ENCODE measurements around the gene ETS1.

ETS1 gene

GRCh38 chr11:128628686-128629085 lies 41.3 kb upstream of the ETS1 start:
- no peak for DNase-seq (ENCODE audit: low read depth)
- no peak for TF ChIP-seq CTCF (IDR thresholded peaks at IDR 0.05; ENCODE audit: low read depth, low read length, missing control alignments)
- in situ Hi-C loops (cut with HindIII; ENCODE audit: low sequenced_read_pairs): loop anchor here (25.0 kb wide), 2 partner anchors 316 to 591 kb away; no protein-coding TSS in a partner anchor
- H3K4me3 ChIP-seq (ENCODE audit: low read depth, low read length): no peak overlapping the region

GRCh38 chr11:128628325-128628673 lies 40.9 kb upstream of the ETS1 start:
- no peak overlapping the region for H3K4me3 ChIP-seq (ENCODE audit: low read depth, low read length)
- no peak for TF ChIP-seq CTCF (IDR thresholded peaks at IDR 0.05; ENCODE audit: low read depth, low read length, missing control alignments)
- in situ Hi-C loops (cut with HindIII; ENCODE audit: low sequenced_read_pairs): loop anchor here (25.0 kb wide), 2 partner anchors 316 to 591 kb away; no protein-coding TSS in a partner anchor
- DNase-seq (ENCODE audit: low read depth): no peak

GRCh38 chr11:128627666-128628324 lies 40.4 kb upstream of the ETS1 start:
- no peak for DNase-seq (ENCODE audit: low read depth)
- peak; percentile 26 for TF ChIP-seq CTCF (IDR thresholded peaks at IDR 0.05; ENCODE audit: low read depth, low read length, missing control alignments)
- in situ Hi-C loops (cut with HindIII; ENCODE audit: low sequenced_read_pairs): loop anchor here (25.0 kb wide), 2 partner anchors 315 to 590 kb away; no protein-coding TSS in a partner anchor
- no peak overlapping the region for H3K4me3 ChIP-seq (ENCODE audit: low read depth, low read length)

- in situ Hi-C loops (cut with HindIII; ENCODE audit: low sequenced_read_pairs): loop anchor here (25.0 kb wide), 2 partner anchors 315 to 590 kb away; no protein-coding TSS in a partner anchor
- TF ChIP-seq CTCF (IDR thresholded peaks at IDR 0.05; ENCODE audit: low read depth, low read length, missing control alignments): no peak
- DNase-seq (ENCODE audit: low read depth): no peak
- H3K4me3 ChIP-seq (ENCODE audit: low read depth, low read length): no peak overlapping the region
Observed at GRCh38 chr11:128626913-128627665, 39.7 kb upstream of the ETS1 start.

GRCh38 chr11:128625746-128626145 lies 38.4 kb upstream of the ETS1 start:
- H3K4me3 ChIP-seq (ENCODE audit: low read depth, low read length): no peak overlapping the region
- no peak for DNase-seq (ENCODE audit: low read depth)
- no peak for TF ChIP-seq CTCF (IDR thresholded peaks at IDR 0.05; ENCODE audit: low read depth, low read length, missing control alignments)
- in situ Hi-C loops (cut with HindIII; ENCODE audit: low sequenced_read_pairs): loop anchor here (25.0 kb wide), 2 partner anchors 313 to 588 kb away; no protein-coding TSS in a partner anchor

GRCh38 chr11:128625326-128625725 lies 38.0 kb upstream of the ETS1 start:
- TF ChIP-seq CTCF (IDR thresholded peaks at IDR 0.05; ENCODE audit: low read depth, low read length, missing control alignments): no peak
- DNase-seq (ENCODE audit: low read depth): no peak
- in situ Hi-C loops (cut with HindIII; ENCODE audit: low sequenced_read_pairs): loop anchor here (25.0 kb wide), 2 partner anchors 313 to 588 kb away; no protein-coding TSS in a partner anchor
- H3K4me3 ChIP-seq (ENCODE audit: low read depth, low read length): no peak overlapping the region
